Heart left ventricle (tissue), 16 donors: ENCODE results near the gene PLAC9. TPM values are rescaled to one million over a fixed set of nuclear protein-coding genes. Genes with fewer than 3 reads are reported as not detected.

Source experiments
- ATAC-seq, 4 donors: fragments of 200-7000 bp; cut with Tn5 transposase; one replicate each; pipeline ENCODE4 v1.9.1; 2020 to 2022; ENCODE audit warnings: moderate library complexity in 4 of 4, mild to moderate bottlenecking in 3 of 4, moderate number of reproducible peaks in 1 of 4
- DNase-seq, 5 donors: peaks; one replicate each; pipeline ENCODE4 v3.0.0-alpha.2; 2020
- H3K27ac ChIP-seq, 12 donors: fragments of 200-600 bp; sonication (generic) in 4 of 12; one replicate each; pipeline versions ENCODE4 v1.5.0 to v1.8.0; 2016 to 2022; ENCODE audit warnings: mild to moderate bottlenecking in 2 of 12
- H3K27me3 ChIP-seq, 9 donors: fragments of 200-600 bp; sonication (generic) in 2 of 9; one replicate each; pipeline versions ENCODE4 v1.5.1 to v1.8.0; 2016 to 2022; ENCODE audit warnings: mild to moderate bottlenecking in 3 of 9
- H3K36me3 ChIP-seq, 9 donors: fragments of 200-600 bp; sonication (generic) in 2 of 9; one replicate each; pipeline versions ENCODE4 v1.5.0 to v1.8.0; 2018 to 2022; ENCODE audit warnings: mild to moderate bottlenecking in 2 of 9
- H3K4me1 ChIP-seq, 12 donors: fragments of 200-600 bp; sonication (generic) in 4 of 12; one replicate each; pipeline versions ENCODE4 v1.5.0 to v1.8.0; 2016 to 2022; ENCODE audit warnings: mild to moderate bottlenecking in 3 of 12
- H3K4me3 ChIP-seq, 12 donors: fragments of 200-600 bp; sonication (generic) in 4 of 12; one replicate each; pipeline versions ENCODE4 v1.5.0 to v1.8.0; 2017 to 2022; ENCODE audit warnings: mild to moderate bottlenecking in 9 of 12, moderate library complexity in 4 of 12
- H3K9me3 ChIP-seq, 12 donors: fragments of 200-600 bp; sonication (generic) in 4 of 12; one replicate each; pipeline versions ENCODE4 v1.5.0 to v1.8.0; 2016 to 2022; ENCODE audit warnings: mild to moderate bottlenecking in 1 of 12
- POLR2A ChIP-seq, 2 donors: fragments of 450-650 bp; IDR thresholded peaks; one replicate each; pipeline ENCODE4 v1.6.1; 2017; ENCODE audit warnings: antibody characterized with exemption in 2 of 2, mild to moderate bottlenecking in 2 of 2, moderate library complexity in 2 of 2
- WGBS, 4 donors: extraction: QIAGEN DNeasy Blood & Tissue Kit in 2 of 4; methylation state at CpG; one replicate each; pipeline versions ENCODE4 v1.1.5 to v1.1.7; 2013 to 2018; 5-methylcytosine and 5-hydroxymethylcytosine counted together
- intact Hi-C, 10 donors: fragments of 100-400 bp; cut with DNase I; formaldehyde crosslinking; loops; one replicate each; pipeline versions ENCODE4 v1.11.1 to v1.14.2; 2022
- polyA plus RNA-seq, 2 donors: library from polyadenylated mRNA; stranded (reverse); fragments of 200-250 nt; gene quantifications; one replicate each; pipeline ENCODE4 v1.2.3, GENCODE V29; 2013
- total RNA-seq, 9 donors: library from RNA; depleted of rRNA in 2 of 9; stranded (reverse); fragments of >200 nt in 2 of 9; fragmentation: NEBNext Ultra II Directional in 3 of 9; extraction: Animal tissue kit (Norgen Biotek cat#: 25700) in 3 of 9; gene quantifications; one replicate each; pipeline versions ENCODE4 v1.1.0 to v1.2.4, GENCODE V29; 2016 to 2023
- TF ChIP-seq, protein P1 (sequence below), 12 donors: fragments of 200-600 bp; sonication (generic) in 4 of 12; IDR thresholded peaks; one replicate each; pipeline versions ENCODE4 v1.5.0 to v1.8.0; 2018 to 2022; ENCODE audit warnings: antibody characterized with exemption in 12 of 12, mild to moderate bottlenecking in 5 of 12
- donor health status: ischemic (EF 13 %, LVEDD 7.1; RV severe dilation, severe dysfunction).
- donor health status: healthy with polysubstance abuse.
- donor health status: DM: no; HTN: yes; CAD: no.
- donor health status: DM: no; HTN: no; CAD: no.
- donor health status: ischemic (EF 25% LVEDD 6.9; RV normal size, moderate dysfunction).
- donor health status: ischemic (EF 25% LVEDD 5.7; RV mildly dilated, moderate dysfunction).
- donor health status: healthy.
- donor health status: DM: yes; HTN: yes; CAD: no.
- donor health status: ischemic (EF 35%, LVEDD 5.7; RV mildly dilated, moderate dysfunction).
- donor health status: nonischemic (EF 11% LVEDD 7.7; RV severe dilation, severe dysfunction).
- donor health status: DM: yes; HTN: yes; CAD: no.
- donor health status: PGD.
- donor health status: ischemic (EF 29% LVEDD 5.4; RV normal size, mild dysfunction).
- donor health status: nonischemic (EF 23%, LVEDD 6.1; RV moderate dilation, normal function).

The PLAC9 gene
- total and polyA plus RNA-seq, 11 donors, result 16.5 to 51.6 (median 26.5) TPM

DNA sequence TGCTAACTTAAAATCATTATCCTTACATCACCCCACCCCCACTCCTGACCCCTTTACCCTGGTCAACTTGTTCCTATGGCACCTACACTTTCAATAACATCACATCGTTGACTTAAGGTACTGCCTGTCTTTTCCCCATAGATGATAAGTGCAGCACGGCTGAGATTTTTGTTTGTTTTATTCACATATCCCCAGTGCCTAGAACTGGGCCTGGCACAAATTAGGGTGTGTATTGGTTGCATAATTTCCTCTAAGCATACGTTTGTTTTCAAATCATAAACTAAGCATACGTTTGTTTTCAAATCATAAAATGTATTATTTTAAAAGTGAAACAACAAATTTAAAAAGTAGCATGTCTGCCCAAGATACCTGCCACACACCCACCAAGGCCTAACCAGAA is 37.5 kb downstream of the PLAC9 start:
- no peak for DNase-seq
- Histone ChIP-seq H3K36me3 (peaks cover 0 to 75% (median 58%) of the 10 kb centered on the region in 9 donors), H3K9me3 (no peaks in the 10 kb centered on the region), H3K4me3 (no peak overlapping the region), H3K27me3 (no peaks in the 10 kb centered on the region), H3K4me1 (peaks cover 12 to 94% (median 61%) of the 10 kb centered on the region in 12 donors), H3K27ac (peak overlapping the region in 1 of 12 donors; percentile 45)
- intact Hi-C loops, result no loop called here
- ATAC-seq, result no peak
- no peak for TF ChIP-seq POLR2A (IDR thresholded peaks at IDR 0.05)
- TF ChIP-seq, protein P1, sequence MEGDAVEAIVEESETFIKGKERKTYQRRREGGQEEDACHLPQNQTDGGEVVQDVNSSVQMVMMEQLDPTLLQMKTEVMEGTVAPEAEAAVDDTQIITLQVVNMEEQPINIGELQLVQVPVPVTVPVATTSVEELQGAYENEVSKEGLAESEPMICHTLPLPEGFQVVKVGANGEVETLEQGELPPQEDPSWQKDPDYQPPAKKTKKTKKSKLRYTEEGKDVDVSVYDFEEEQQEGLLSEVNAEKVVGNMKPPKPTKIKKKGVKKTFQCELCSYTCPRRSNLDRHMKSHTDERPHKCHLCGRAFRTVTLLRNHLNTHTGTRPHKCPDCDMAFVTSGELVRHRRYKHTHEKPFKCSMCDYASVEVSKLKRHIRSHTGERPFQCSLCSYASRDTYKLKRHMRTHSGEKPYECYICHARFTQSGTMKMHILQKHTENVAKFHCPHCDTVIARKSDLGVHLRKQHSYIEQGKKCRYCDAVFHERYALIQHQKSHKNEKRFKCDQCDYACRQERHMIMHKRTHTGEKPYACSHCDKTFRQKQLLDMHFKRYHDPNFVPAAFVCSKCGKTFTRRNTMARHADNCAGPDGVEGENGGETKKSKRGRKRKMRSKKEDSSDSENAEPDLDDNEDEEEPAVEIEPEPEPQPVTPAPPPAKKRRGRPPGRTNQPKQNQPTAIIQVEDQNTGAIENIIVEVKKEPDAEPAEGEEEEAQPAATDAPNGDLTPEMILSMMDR (IDR thresholded peaks at IDR 0.05), result no peak
- WGBS, 4 donors, result 66 to 71% (median 67%) methylated on average over 4 of the region's 4 CpGs

DNA sequence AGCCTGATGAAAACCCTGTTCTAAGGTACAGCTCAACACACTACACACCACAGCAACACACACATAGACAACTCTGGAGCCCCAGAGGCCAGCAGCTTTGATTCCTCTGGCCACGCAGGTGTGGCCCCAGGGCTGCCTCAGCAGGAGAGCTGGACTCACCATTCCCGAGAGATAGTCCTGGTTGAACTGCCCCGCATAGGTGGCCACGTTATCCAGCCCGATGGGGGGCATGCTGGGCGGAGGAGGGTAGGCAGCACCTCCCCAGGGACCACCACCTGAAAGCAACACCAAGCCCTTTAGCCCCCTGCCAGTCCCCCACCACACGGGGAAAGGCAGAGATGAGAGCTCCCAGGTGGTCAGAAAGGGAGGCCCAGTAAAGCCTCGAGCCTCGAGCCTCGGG is 38.1 kb downstream of the PLAC9 start:
- no peak for DNase-seq
- Histone ChIP-seq H3K4me1 (peaks cover 6 to 90% (median 58%) of the 10 kb centered on the region in 12 donors), H3K9me3 (no peaks in the 10 kb centered on the region), H3K36me3 (peaks cover 0 to 72% (median 51%) of the 10 kb centered on the region in 9 donors), H3K27me3 (no peaks in the 10 kb centered on the region), H3K4me3 (no peak overlapping the region), H3K27ac (peak overlapping the region in 1 of 12 donors; percentile 39)
- 86 to 91% (median 90%) methylated on average over 9 to 10 of the region's 10 CpGs for WGBS, 4 donors
- no peak for TF ChIP-seq POLR2A (IDR thresholded peaks at IDR 0.05)
- TF ChIP-seq, protein P1 (IDR thresholded peaks at IDR 0.05), result no peak
- ATAC-seq, result no peak
- intact Hi-C loops, result no loop called here

DNA sequence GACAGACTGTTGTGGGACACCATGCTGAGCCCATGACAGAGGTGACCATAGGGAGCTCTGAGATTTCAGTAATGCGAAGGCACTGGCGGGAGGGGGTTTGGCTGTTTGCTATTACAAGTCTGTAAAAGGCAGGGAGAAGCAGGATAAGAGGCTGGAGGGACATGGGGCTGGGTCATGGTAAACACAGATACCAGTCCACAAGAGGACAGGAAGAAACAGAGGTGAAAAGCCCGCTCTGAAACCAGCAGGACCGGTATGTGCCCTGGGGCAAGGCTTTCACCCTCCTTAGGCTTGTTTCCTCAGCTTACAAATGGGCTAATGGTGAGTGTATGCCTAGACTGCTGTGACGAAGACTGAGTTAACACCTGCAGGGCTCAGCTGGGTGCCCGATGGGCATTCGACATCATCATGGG is 38.7 kb downstream of the PLAC9 start:
- H3K27me3 ChIP-seq, result no peaks in the 10 kb centered on the region
- TF ChIP-seq, protein P1 (IDR thresholded peaks at IDR 0.05), result no peak
- no peak for TF ChIP-seq POLR2A (IDR thresholded peaks at IDR 0.05)
- peak overlapping the region in 2 of 12 donors; percentile 31 to 39 for H3K27ac ChIP-seq
- H3K9me3 ChIP-seq, result no peaks in the 10 kb centered on the region
- H3K4me1 ChIP-seq, result peaks cover 3 to 90% (median 58%) of the 10 kb centered on the region in 12 donors
- DNase-seq, result no peak
- H3K36me3 ChIP-seq, result peaks cover 0 to 69% (median 47%) of the 10 kb centered on the region in 9 donors
- no peak overlapping the region for H3K4me3 ChIP-seq
- no peak for ATAC-seq
- WGBS, 4 donors, result 87 to 91% (median 89%) methylated on average over 7 of the region's 7 CpGs
- intact Hi-C loops, result no loop called here

DNA sequence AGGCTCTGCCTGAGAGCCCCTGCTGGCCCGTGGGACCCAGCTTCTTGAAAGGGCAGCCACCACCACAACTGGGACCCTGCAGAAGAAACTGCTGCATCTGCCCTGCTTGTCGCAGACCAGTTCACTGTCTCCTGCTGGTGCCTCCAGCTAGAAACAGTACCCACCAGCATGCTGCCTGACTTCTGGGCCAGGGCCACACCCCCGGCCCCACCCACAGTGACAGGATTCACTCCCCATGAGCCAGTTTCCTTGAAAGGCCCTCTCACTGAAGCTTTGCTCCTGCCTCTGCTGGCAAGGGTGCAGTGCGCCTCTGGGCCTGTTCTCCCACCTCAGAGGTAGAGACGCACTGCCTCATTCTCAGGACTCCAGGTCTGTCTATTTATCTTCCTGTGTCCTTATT is 40.4 kb downstream of the PLAC9 start:
- H3K4me3 ChIP-seq, result no peak overlapping the region
- no peaks in the 10 kb centered on the region for H3K9me3 ChIP-seq
- TF ChIP-seq, protein P1 (IDR thresholded peaks at IDR 0.05), result no peak
- no peak for TF ChIP-seq POLR2A (IDR thresholded peaks at IDR 0.05)
- no peak for ATAC-seq
- 57 to 81% (median 70%) methylated on average over 5 of the region's 5 CpGs for WGBS, 4 donors
- H3K27ac ChIP-seq, result no peak overlapping the region
- peaks cover 0 to 60% (median 44%) of the 10 kb centered on the region in 9 donors for H3K36me3 ChIP-seq
- intact Hi-C loops, result no loop called here
- no peaks in the 10 kb centered on the region for H3K27me3 ChIP-seq
- no peak for DNase-seq
- H3K4me1 ChIP-seq, result peaks cover 3 to 90% (median 55%) of the 10 kb centered on the region in 12 donors
